OCI-LY7 (cell line): Measurements from ENCODE around the gene TBC1D10A.

Experiments
- CTCF ChIP-seq: fragments of 200-600 bp; sonication (generic); conservative IDR thresholded peaks from 2 replicates; pipeline ENCODE4 v1.5.1; 2014; ENCODE audit warnings: mild to moderate bottlenecking, antibody characterized with exemption, low read length, moderate library complexity, mixed read lengths
- EZH2phosphoT487 ChIP-seq: fragments of 200-600 bp; sonication (generic); IDR thresholded peaks from 2 replicates; pipeline ENCODE4 v1.6.1; 2018; ENCODE audit warnings: low read depth, borderline replicate concordance, mild to moderate bottlenecking, mixed run types, antibody characterized with exemption, low read length, moderate library complexity, mixed read lengths

GRCh38 chr22:30265131-30265720, 61.5 kb downstream of the TBC1D10A start:
- TF ChIP-seq CTCF: no peak
- TF ChIP-seq EZH2phosphoT487: no peak
